Right lobe of liver (tissue), 6 donors: ENCODE data around the gene NSD1. TPM values are rescaled to one million over a fixed set of nuclear protein-coding genes. Genes with fewer than 3 reads are reported as not detected.

Experiments
- ATAC-seq, 4 donors: fragments of 200-7000 bp; cut with Tn5 transposase; one replicate each; pipeline ENCODE4 v1.9.1; 2020; ENCODE audit warnings: mild to moderate bottlenecking in 4 of 4, moderate library complexity in 4 of 4
- DNase-seq, 3 donors: peaks; one replicate each; pipeline ENCODE4 v3.0.0-alpha.2; 2020
- H3K27ac ChIP-seq, 3 donors: fragments of 200-600 bp; one replicate each; pipeline ENCODE4 v1.8.0; 2022
- H3K27me3 ChIP-seq, 2 donors: fragments of 200-600 bp; one replicate each; pipeline ENCODE4 v1.8.0; 2022
- H3K36me3 ChIP-seq, 4 donors: fragments of 200-600 bp; sonication (generic) in 1 of 4; one replicate each; pipeline versions ENCODE4 v1.5.1 to v1.8.0; 2017 to 2022; ENCODE audit warnings: control low read depth in 1 of 4
- H3K4me1 ChIP-seq, 4 donors: fragments of 200-600 bp; sonication (generic) in 1 of 4; one replicate each; pipeline versions ENCODE4 v1.5.1 to v1.8.0; 2017 to 2022; ENCODE audit warnings: control low read depth in 1 of 4
- H3K4me3 ChIP-seq, 3 donors: fragments of 200-600 bp; one replicate each; pipeline ENCODE4 v1.8.0; 2022
- H3K9me3 ChIP-seq, 4 donors: fragments of 200-600 bp; sonication (generic) in 1 of 4; one replicate each; pipeline versions ENCODE4 v1.5.1 to v1.8.0; 2017 to 2022; ENCODE audit warnings: control low read depth in 1 of 4
- CTCF ChIP-seq, 4 donors: fragments of 200-600 bp in 3 of 4; fragments of 450-650 bp in 1 of 4; IDR thresholded peaks; one replicate each; pipeline versions ENCODE4 v1.5.1 to v1.8.0; 2016 to 2022; ENCODE audit warnings: antibody characterized with exemption in 4 of 4, mild to moderate bottlenecking in 2 of 4
- POLR2A ChIP-seq: fragments of 450-650 bp; IDR thresholded peaks from one replicate; pipeline ENCODE4 v1.6.1; 2017; ENCODE audit warnings: antibody characterized with exemption, mild to moderate bottlenecking
- WGBS: methylation state at CpG from one replicate; pipeline ENCODE4 v1.1.6; 2018; ENCODE audit warnings: low coverage, low lambda C conversion rate; ENCODE audit not compliant: insufficient coverage; ENCODE audit errors: missing lambda C conversion rate; 5-methylcytosine and 5-hydroxymethylcytosine counted together
- intact Hi-C, 2 donors: fragments of 100-400 bp; cut with DNase I; formaldehyde crosslinking; loops; one replicate each; pipeline versions ENCODE4 v1.11.2 to v1.14.1; 2022
- total RNA-seq, 6 experiments: library from RNA; depleted of rRNA in 2 of 6; stranded (reverse); fragments of >200 nt in 2 of 6; fragmentation: NEBNext Ultra II Directional in 3 of 6; extraction: Animal tissue kit (Norgen Biotek cat#: 25700) in 3 of 6; gene quantifications; one replicate each; pipeline versions ENCODE4 v1.1.0 to v1.2.4, GENCODE V29; 2016 to 2023
- donor health status: DM: no; HTN: yes; CAD: no.
- donor health status: DM: no; HTN: no; CAD: no.
- donor health status: DM: no; HTN: no; CAD: no.
- donor health status: DM: no; HTN: yes; CAD: no.
- donor health status: DM: no; HTN: yes; CAD: no.

Gene NSD1
- total RNA-seq, 6 experiments from 2014 or later = 13.1 to 33.1 (median 23.6) TPM

- ATAC-seq (no peak), DNase-seq (no peak)
- H3K36me3 ChIP-seq = peaks cover 0 to 13% (median 0%) of the 10 kb centered on the region in 4 donors
- H3K27me3 ChIP-seq = no peaks in the 10 kb centered on the region
- H3K4me3 ChIP-seq = no peak overlapping the region
- no peaks in the 10 kb centered on the region for H3K9me3 ChIP-seq
- H3K27ac ChIP-seq = peak overlapping the region; percentile 76 to 98 (median 84)
- no peak for TF ChIP-seq POLR2A
- TF ChIP-seq CTCF (IDR thresholded peaks at IDR 0.05) = no peak
- intact Hi-C loops = no loop called here
- 100% methylated on average over 2 of the region's 2 CpGs for WGBS
- H3K4me1 ChIP-seq = peaks cover 0 to 37% (median 15%) of the 10 kb centered on the region in 4 donors
These were observed 167.4 kb downstream of the NSD1 start for GRCh38 chr5:177300951-177301350.

GRCh38 chr5:177301503-177302165 is 168.1 kb downstream of the NSD1 start:
- Histone ChIP-seq H3K36me3 (peaks cover 0 to 17% (median 2%) of the 10 kb centered on the region in 4 donors), H3K27ac (peak overlapping the region; percentile 76 to 98 (median 84)), H3K4me3 (no peak overlapping the region), H3K4me1 (peaks cover 0 to 37% (median 15%) of the 10 kb centered on the region in 4 donors), H3K27me3 (no peaks in the 10 kb centered on the region), H3K9me3 (no peaks in the 10 kb centered on the region)
- DNase-seq (peak; percentile 91 to 93 (median 92)), ATAC-seq (peak; percentile 59 to 72 (median 67))
- TF ChIP-seq CTCF (IDR thresholded peaks at IDR 0.05) (no peak), POLR2A (peak; percentile 61)
- intact Hi-C loops = no loop called here
- WGBS = no CpG with 5 or more reads among the region's 7 CpGs

DNA sequence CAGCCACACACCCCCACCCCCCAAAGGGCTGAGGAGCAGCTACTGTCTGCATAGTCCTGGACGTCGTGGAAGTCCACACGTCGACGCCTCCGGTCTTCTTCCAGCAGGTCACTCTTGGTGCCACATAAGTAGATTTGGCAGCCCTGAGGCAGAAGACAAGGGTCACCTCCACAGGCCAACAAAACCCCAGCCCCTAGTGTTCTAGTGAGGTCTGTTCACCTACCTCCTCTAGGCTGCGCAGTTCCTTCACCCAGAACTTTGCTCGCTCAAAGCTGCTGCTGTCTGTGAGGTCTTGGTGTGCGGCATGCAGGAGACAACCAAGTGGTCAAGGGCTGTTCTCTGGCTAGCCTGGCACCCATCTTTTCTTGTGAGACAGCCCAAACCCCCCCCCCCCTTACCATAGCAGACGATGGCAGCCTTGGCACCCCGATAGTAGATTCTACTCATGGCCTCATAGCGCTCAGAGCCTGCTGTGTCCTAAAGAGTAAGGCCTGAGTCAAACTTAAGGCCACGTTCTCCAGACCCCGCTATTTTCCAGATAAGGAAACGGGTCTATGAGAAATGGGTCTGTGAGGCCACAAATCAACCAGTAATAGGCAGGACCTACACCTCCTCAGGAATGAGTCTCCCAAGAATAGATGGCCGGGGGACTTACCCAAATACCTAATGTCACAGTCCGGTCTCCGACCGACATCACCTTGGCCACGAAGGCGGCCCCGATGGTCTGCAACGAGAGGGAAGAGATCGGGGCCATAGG is 169.0 kb downstream of the NSD1 start:
- Histone ChIP-seq H3K4me3 (peak overlapping the region; percentile 74 to 96 (median 86)), H3K36me3 (peaks cover 0 to 25% (median 4%) of the 10 kb centered on the region in 4 donors), H3K4me1 (peaks cover 0 to 37% (median 15%) of the 10 kb centered on the region in 4 donors), H3K27me3 (no peaks in the 10 kb centered on the region), H3K27ac (peak overlapping the region; percentile 76 to 98 (median 84)), H3K9me3 (no peaks in the 10 kb centered on the region)
- 49% methylated on average over 10 of the region's 24 CpGs for WGBS
- TF ChIP-seq POLR2A (no peak), CTCF (IDR thresholded peaks at IDR 0.05) (no peak)
- ATAC-seq (no peak), DNase-seq (no peak)
- intact Hi-C loops = no loop called here

GRCh38 chr5:177303121-177303924 is 169.8 kb downstream of the NSD1 start, which contains the start of the genes PRELID1 and RAB24:
Gene PRELID1, plus strand, starts transcription at chr5:177303799. Its CDS starts 187 bp downstream, at chr5:177303986.
Gene RAB24, minus strand, starts transcription at chr5:177303719. Its CDS starts 431 bp downstream, at chr5:177303288.
- H3K4me3 ChIP-seq = peak within 1 kb of the TSS; percentile 74 to 96 (median 86)
- 1% methylated on average over 20 of the region's 100 CpGs for WGBS
- peak; percentile 59 to 80 (median 78) for ATAC-seq
- no peaks in the 10 kb centered on the region for H3K9me3 ChIP-seq
- TF ChIP-seq CTCF (IDR thresholded peaks at IDR 0.05) = peak in 3 of 4 donors; percentile 22 to 44 (median 34)
- TF ChIP-seq POLR2A = peak; percentile 75
- peak; percentile 92 to 93 (median 92) for DNase-seq
- intact Hi-C loops = no loop called here
- no peaks in the 10 kb centered on the region for H3K27me3 ChIP-seq
- H3K27ac ChIP-seq = peak within 1 kb of the TSS; percentile 76 to 98 (median 84)
- peaks cover 0 to 37% (median 15%) of the 10 kb centered on the region in 4 donors for H3K4me1 ChIP-seq
- H3K36me3 ChIP-seq = peaks cover 0 to 25% (median 4%) of the 10 kb centered on the region in 4 donors
